GM21723 (cell line): ENCODE results near the gene NXNL1.

ENCODE experiments used
- ATAC-seq: cut with Tn5 transposase; IDR thresholded peaks from one replicate; pipeline ENCODE4 v1.9.1; 2021; ENCODE audit warnings: mild to moderate bottlenecking, moderate library complexity; ENCODE audit not compliant: unreplicated experiment

NXNL1 gene

GRCh38 chr19:17456127-17456526, 4.6 kb downstream of the NXNL1 start:
- ATAC-seq = no peak

GRCh38 chr19:17455308-17456123, 5.2 kb downstream of the NXNL1 start:
- ATAC-seq = no peak

- no peak for ATAC-seq
Measured at GRCh38 chr19:17454576-17455071, 6.1 kb downstream of the NXNL1 start.

GRCh38 chr19:17451820-17452219, 8.9 kb downstream of the NXNL1 start:
- no peak for ATAC-seq

- ATAC-seq = no peak
Measured at GRCh38 chr19:17450264-17451075, 10.3 kb downstream of the NXNL1 start.

- ATAC-seq = no peak
Measured at GRCh38 chr19:17448131-17448967, 12.4 kb downstream of the NXNL1 start, which contains the start of gene TMEM221. Gene TMEM221 (minus strand): TSS chr19:17448668. CDS start chr19:17448462, 206 bp downstream.

GRCh38 chr19:17447704-17448130, 13.0 kb downstream of the NXNL1 start:
- no peak for ATAC-seq

GRCh38 chr19:17445526-17446165, 15.1 kb downstream of the NXNL1 start:
- ATAC-seq = no peak

GRCh38 chr19:17441241-17442021, 19.3 kb downstream of the NXNL1 start:
- ATAC-seq = no peak

- no peak for ATAC-seq
Measured at GRCh38 chr19:17436874-17437267, 23.9 kb downstream of the NXNL1 start.

- ATAC-seq = no peak
Measured at GRCh38 chr19:17436094-17436873, 24.4 kb downstream of the NXNL1 start.

- ATAC-seq = no peak
Measured at GRCh38 chr19:17435218-17435617, 25.5 kb downstream of the NXNL1 start.

GRCh38 chr19:17431417-17431816, 29.3 kb downstream of the NXNL1 start:
- no peak for ATAC-seq

GRCh38 chr19:17429641-17430113, 31.0 kb downstream of the NXNL1 start:
- no peak for ATAC-seq

- ATAC-seq = no peak
Measured at GRCh38 chr19:17424743-17425365, 35.9 kb downstream of the NXNL1 start.

GRCh38 chr19:17423429-17424208, 37.1 kb downstream of the NXNL1 start:
- ATAC-seq = no peak

GRCh38 chr19:17421942-17422341, 38.8 kb downstream of the NXNL1 start:
- ATAC-seq = no peak
